OCI-M2 (cell line): Measurements from ENCODE around the gene PPP2R1A.

ENCODE experiments used
- DNase-seq: peaks from one replicate; lab custom pipeline; 2025; ENCODE audit not compliant: unreplicated experiment; lab: John Stamatoyannopoulos, UW

The PPP2R1A gene

GRCh38 chr19:52189735-52190486 lies at the start of gene PPP2R1A:
PPP2R1A (plus strand) TSS chr19:52190052; CDS start chr19:52190097, 45 bp downstream.
- peak; percentile 98 for DNase-seq

GRCh38 chr19:52141203-52141602 lies 48.6 kb upstream of the PPP2R1A start:
- no peak for DNase-seq

GRCh38 chr19:52142001-52142595 lies 47.8 kb upstream of the PPP2R1A start:
- DNase-seq, result no peak

GRCh38 chr19:52148256-52148655 lies 41.6 kb upstream of the PPP2R1A start:
- DNase-seq, result no peak

- DNase-seq, result no peak
Measured at GRCh38 chr19:52155596-52156359, 34.1 kb upstream of the PPP2R1A start.

GRCh38 chr19:52170304-52170703 lies 19.5 kb upstream of the PPP2R1A start:
- no peak for DNase-seq

- DNase-seq, result no peak
Measured at GRCh38 chr19:52170863-52171320, 19.0 kb upstream of the PPP2R1A start.

GRCh38 chr19:52171321-52172169 lies 18.3 kb upstream of the PPP2R1A start, which contains the start of gene ZNF836:
ZNF836 (minus strand) TSS chr19:52171621; CDS start chr19:52168072, 3,549 bp downstream.
- peak; percentile 77 for DNase-seq

- DNase-seq, result no peak
Measured at GRCh38 chr19:52172347-52172746, 17.5 kb upstream of the PPP2R1A start.

GRCh38 chr19:52176574-52176973 lies 13.3 kb upstream of the PPP2R1A start:
- no peak for DNase-seq

- no peak for DNase-seq
Measured at GRCh38 chr19:52187407-52187806, 2.4 kb upstream of the PPP2R1A start.

- no peak for DNase-seq
Measured at GRCh38 chr19:52188822-52189734, 774 bp upstream of the PPP2R1A start.

- no peak for DNase-seq
Measured at GRCh38 chr19:52190487-52191293, 838 bp downstream of the PPP2R1A start.

GRCh38 chr19:52191389-52191788 lies 1.5 kb downstream of the PPP2R1A start:
- no peak for DNase-seq

- DNase-seq, result no peak
Measured at GRCh38 chr19:52191951-52192350, 2.1 kb downstream of the PPP2R1A start.

GRCh38 chr19:52196256-52196967 lies 6.6 kb downstream of the PPP2R1A start:
- no peak for DNase-seq

GRCh38 chr19:52197964-52198363 lies 8.1 kb downstream of the PPP2R1A start:
- DNase-seq, result no peak

- no peak for DNase-seq
Measured at GRCh38 chr19:52198678-52199077, 8.8 kb downstream of the PPP2R1A start.
